ENCODE data around the gene SP3.
A peak's percentile ranks its signal among the peaks of the same experiment; 100 is the strongest.

Gene SP3

GRCh38 chr2:173966274-173967098 is 1.3 kb upstream of the SP3 start:
- DNase-seq (ENCODE audit: low read depth), result no peak

GRCh38 chr2:173964565-173965371 is 405 bp downstream of the SP3 start:
- peak; percentile 71 for DNase-seq (ENCODE audit: low read depth)

- peak; percentile 74 for DNase-seq (ENCODE audit: low read depth)
Observed at GRCh38 chr2:173963817-173964564, 1.2 kb downstream of the SP3 start.

GRCh38 chr2:173963323-173963816 is 1.8 kb downstream of the SP3 start:
- DNase-seq (ENCODE audit: low read depth), result peak; percentile 69

- DNase-seq (ENCODE audit: low read depth), result no peak
Observed at GRCh38 chr2:173962583-173963110, 2.5 kb downstream of the SP3 start.

GRCh38 chr2:173962031-173962430 is 3.1 kb downstream of the SP3 start:
- DNase-seq (ENCODE audit: low read depth), result no peak

- no peak for DNase-seq (ENCODE audit: low read depth)
Observed at GRCh38 chr2:173961346-173961705, 3.8 kb downstream of the SP3 start.

GRCh38 chr2:173959909-173960308 is 5.3 kb downstream of the SP3 start:
- no peak for DNase-seq (ENCODE audit: low read depth)

GRCh38 chr2:173959358-173959884 is 5.8 kb downstream of the SP3 start:
- no peak for DNase-seq (ENCODE audit: low read depth)

GRCh38 chr2:173958198-173958846 is 6.9 kb downstream of the SP3 start:
- no peak for DNase-seq (ENCODE audit: low read depth)

GRCh38 chr2:173957517-173957916 is 7.7 kb downstream of the SP3 start:
- DNase-seq (ENCODE audit: low read depth), result no peak

- no peak for DNase-seq (ENCODE audit: low read depth)
Observed at GRCh38 chr2:173956454-173956853, 8.7 kb downstream of the SP3 start.

- DNase-seq (ENCODE audit: low read depth), result no peak
Observed at GRCh38 chr2:173955867-173956266, 9.3 kb downstream of the SP3 start.

- no peak for DNase-seq (ENCODE audit: low read depth)
Observed at GRCh38 chr2:173955004-173955403, 10.2 kb downstream of the SP3 start.

GRCh38 chr2:173953047-173953424 is 12.1 kb downstream of the SP3 start:
- DNase-seq (ENCODE audit: low read depth), result no peak

- no peak for DNase-seq (ENCODE audit: low read depth)
Observed at GRCh38 chr2:173952267-173953046, 12.7 kb downstream of the SP3 start.

- no peak for DNase-seq (ENCODE audit: low read depth)
Observed at GRCh38 chr2:173948842-173949241, 16.3 kb downstream of the SP3 start.

- DNase-seq (ENCODE audit: low read depth), result no peak
Observed at GRCh38 chr2:173948198-173948597, 17.0 kb downstream of the SP3 start.

GRCh38 chr2:173947131-173947530 is 18.0 kb downstream of the SP3 start:
- DNase-seq (ENCODE audit: low read depth), result no peak

GRCh38 chr2:173943738-173944137 is 21.4 kb downstream of the SP3 start:
- DNase-seq (ENCODE audit: low read depth), result no peak

Data from stromal cell of bone marrow (primary cell).